NCI-H1105 (cell line): ENCODE results near the gene MTG1.
A peak's percentile ranks its signal among the peaks of the same experiment; 100 is the strongest.
"Not testable (repeated sequence)": the region's sequence is repeated elsewhere in the genome, so short reads cannot be mapped to it uniquely, and the experiment has no call there.

Source experiments
- DNase-seq: peaks from one replicate; lab custom pipeline; 2025; lab: John Stamatoyannopoulos, UW

Gene MTG1

DNA sequence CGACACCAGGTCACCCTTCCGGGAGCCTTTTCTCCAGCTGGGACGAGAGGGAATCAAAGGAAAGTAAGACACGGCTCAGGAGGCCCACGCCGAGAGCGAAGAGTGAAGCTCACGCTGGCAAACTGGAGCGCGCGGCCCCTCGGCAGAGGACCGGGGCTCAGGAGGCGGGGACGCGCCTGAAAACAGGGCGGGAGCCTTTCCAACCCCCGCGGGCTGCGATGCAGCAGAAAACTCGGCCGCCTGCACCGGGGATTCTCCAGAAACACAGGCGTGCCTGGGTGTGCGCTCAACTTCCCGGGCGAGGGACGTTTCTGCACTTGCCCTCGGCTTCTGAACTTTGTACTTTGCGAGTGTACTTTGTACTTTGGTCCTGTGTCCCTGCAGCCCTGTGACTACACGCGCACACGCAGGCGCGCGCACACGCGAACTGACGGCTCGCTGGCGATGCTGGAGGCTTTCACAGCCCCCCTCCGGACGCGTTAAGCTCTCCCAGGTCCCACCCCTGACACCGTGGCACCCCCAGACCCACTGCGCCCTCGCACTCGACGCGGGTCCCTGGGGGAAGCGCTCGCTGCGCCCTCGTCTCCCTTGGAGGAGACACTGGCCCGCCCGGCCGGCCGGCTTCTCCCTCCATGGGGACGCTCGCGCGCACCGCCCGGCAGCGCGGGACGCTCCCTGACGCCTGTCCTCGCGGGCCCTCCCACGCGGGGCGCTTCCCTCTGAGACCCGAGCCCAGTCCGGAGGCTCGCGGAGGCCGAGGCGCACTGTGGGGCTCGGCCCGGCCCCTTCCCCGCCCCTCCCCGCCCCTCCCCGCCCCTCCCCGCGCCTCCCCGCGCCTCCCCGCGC, 15.5 kb upstream of the MTG1 start:
- DNase-seq, result peak; percentile 21

DNA sequence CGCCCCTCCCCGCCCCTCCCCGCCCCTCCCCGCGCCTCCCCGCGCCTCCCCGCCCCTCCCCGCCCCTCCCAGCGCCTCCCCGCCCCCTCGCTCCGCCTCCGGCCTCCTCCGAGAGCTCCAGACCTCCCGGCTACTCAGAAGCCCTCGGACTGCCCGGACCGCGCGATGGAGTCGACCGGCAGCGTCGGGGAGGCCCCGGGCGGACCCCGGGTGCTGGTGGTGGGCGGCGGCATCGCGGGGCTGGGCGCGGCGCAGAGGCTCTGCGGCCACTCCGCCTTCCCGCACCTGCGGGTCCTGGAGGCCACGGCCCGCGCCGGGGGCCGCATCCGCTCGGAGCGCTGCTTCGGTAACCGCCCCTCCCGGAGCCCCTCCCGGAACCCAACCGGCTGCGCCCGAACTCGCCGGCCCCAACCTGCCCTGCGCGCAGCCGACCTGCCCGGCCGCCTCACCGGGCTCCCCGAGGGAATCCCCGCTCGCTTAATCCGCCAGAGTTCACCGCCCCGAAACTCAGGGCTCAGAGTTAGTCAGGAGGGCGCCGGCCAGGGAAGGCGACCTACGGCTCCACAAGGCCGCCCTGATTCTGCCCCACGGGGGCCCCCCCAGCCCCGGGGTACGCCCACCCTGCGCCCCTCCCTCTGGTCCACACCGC, 14.7 kb upstream of the MTG1 start, which contains the start of gene PAOX:
TSS of gene PAOX (plus strand) at position 111 of the 649 bp plus-strand sequence. CDS start at position 166, 55 bp downstream.
- no peak for DNase-seq

- no peak for DNase-seq
Observed at GRCh38 chr10:133379801-133380666, 13.9 kb upstream of the MTG1 start.

- no peak for DNase-seq
Observed at GRCh38 chr10:133381036-133381435, 12.9 kb upstream of the MTG1 start.

DNA sequence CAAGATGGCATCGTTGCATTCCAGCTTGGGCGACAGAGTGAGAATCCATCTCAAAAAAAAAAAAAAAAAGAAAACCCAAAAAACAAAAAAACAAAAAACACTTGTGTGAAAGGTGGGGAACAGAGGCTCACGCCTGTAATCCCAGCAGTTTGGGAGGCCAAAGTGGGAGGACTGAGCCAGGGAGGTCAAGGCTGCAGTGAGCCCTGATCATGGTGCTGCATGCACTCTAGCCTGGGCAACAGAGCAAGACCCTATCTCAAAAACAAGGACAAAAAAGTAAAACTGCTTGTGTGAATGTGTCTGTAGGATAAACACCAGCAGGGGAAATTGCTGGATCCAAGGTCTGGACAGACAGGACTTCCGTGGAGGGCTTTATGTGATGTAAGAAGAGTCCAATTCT, 10.4 kb upstream of the MTG1 start:
- DNase-seq, result no peak

DNA sequence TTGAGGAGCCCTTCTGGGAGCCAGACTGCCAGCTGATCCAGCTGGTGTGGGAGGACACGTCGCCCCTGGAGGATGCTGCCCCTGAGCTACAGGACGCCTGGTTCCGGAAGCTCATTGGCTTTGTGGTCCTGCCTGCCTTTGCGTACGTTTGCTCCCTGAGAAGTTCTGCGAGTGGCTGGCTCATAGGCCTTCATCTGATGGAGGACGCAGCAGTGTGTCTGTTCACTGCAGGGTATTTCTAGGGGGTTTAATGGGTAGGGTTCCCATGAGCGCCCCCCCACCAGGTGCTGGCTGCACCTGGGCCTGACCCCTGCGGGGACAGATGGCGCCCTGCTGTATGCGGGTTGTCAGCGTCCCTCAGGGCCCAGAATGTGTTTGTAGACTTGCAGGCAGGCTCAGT, 9.9 kb upstream of the MTG1 start:
- no peak for DNase-seq

- DNase-seq, result no peak
Observed at GRCh38 chr10:133385214-133385613, 8.7 kb upstream of the MTG1 start.

DNA sequence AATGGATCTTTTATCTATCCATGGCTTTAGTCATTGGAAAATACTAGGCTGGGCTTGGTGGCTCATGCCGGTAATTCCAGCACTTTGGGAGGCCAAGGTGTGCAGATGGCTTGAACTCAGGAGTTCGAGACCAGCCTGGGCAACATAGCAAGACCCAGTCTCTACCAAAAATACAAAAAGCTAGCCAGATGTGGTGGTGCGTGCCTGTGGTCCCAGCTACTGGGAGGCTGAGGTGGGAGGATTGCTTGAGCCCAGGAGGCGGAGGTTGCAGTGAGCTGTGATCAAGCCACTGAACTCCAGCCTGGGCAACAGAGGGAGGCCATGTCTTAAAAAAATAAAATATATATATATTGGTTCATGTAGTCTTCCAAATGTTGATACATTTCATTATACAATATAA, 7.0 kb upstream of the MTG1 start:
- DNase-seq, result not testable (repeated sequence)

- no peak for DNase-seq
Observed at GRCh38 chr10:133388236-133388972, 5.6 kb upstream of the MTG1 start.

DNA sequence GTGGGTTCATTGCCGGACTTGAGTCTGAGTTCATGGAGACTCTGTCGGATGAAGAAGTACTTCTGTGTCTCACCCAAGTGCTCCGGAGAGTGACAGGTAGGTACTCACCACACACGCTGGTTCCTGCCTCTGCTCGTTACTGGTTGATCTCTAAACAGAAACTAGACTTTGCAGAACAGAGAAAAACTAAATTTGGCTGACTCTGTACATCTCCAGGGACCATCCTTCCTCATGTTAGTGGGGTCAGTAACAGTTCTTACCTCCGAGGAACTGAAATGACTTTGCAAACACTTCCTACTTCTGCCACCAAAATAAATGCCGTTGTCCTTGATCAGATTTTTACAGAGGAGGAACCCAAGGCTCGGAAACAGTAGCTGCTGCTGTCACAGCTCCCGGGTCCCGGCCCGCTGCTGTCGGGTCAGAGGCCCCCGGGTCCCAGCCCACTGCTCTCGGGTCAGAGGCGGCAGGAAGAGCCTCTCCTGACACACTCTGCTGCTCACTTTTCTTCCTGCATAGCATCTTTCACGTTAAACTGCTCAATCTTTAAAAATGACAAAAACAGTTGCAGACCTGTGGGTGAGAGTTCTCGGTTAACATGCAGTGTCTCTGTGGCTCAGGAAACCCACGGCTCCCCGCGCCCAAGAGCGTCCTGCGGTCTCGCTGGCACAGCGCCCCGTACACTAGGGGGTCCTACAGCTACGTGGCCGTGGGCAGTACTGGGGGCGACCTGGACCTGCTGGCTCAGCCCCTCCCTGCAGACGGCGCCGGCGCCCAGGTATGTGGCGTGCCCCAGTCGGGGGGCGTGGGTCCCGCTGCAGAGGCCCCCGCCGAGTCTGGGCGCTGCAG, 4.8 kb upstream of the MTG1 start:
- DNase-seq, result no peak

DNA sequence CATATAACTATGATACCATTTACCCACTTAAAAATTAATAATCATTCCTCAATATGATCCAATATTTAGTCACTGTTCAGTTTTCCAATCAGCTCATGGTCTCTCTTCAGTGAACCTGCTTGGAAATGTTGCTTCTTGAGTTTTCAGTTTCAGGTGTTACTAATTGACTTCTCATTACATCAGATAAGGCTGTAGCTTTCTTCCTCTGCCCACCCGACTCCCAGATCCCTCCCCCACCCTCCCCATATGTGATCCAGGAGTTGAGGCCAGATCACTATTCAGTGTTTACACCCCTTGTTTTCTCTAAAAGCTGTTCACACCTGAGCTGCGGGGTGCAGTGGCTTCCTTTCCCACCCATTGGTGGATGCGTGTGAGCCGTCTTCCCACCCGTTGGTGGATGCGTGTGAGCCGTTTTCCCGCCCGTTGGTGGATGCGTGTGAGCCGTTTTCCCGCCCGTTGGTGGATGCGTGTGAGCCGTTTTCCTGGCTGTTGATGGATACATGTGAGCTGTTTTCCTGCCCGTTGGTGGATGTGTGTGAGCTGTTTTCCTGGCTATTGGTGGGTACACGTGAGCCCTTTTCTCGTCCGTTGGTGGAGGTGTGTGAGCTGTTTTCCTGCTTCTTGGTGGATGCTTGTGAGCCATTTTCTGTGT, 3.2 kb upstream of the MTG1 start:
- DNase-seq, result no peak

DNA sequence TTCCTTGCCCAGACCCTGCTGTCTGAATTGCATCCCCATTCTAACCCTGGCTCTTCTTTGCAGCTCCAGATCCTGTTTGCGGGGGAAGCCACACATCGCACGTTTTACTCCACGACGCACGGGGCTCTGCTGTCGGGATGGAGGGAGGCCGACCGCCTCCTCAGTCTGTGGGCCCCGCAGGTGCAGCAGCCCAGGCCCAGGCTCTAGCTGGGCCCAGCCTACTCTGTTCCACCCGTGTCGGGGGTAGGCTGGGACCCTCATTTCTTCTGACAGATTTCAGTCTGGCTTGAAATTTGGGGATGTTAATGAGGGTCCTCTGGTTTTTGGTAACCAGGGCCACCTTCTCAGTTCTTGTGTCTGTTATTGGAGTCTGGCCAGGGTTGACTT, 2.7 kb upstream of the MTG1 start:
- no peak for DNase-seq

- DNase-seq, result no peak
Observed at GRCh38 chr10:133391761-133392518, 2.0 kb upstream of the MTG1 start.

DNA sequence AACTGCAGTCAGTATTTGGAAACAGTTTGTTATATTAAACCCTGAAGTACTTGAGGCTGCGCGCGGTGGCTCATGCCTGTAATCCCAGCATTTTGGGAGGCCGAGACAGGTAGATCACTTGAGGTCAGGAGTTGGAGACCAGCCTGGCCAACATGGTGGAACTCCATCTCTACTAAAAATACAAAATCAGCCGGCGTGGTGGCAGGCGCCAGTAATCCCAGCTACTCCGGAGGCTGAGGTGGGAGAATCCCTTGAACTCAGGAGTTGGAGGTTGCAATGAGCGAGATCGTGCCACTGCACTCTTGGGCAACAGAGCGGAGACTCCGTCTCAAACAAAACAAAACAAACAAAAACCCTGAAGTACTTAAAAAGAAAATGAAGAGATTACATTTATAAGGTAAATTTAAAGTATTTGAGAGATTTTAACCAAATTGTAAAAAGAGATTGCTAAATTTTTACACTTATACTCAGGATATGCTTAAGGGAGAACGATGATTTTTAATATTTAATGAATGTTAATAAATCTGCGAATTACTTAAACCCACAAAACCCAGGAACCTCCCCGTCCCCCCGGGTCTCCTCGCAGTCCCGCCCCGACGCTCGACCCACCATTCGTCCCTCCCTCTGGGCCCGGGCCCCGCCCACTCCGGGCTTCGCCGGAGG, 425 bp upstream of the MTG1 start:
- no peak for DNase-seq

- no peak for DNase-seq
Observed at GRCh38 chr10:133394801-133395221, 854 bp downstream of the MTG1 start.

DNA sequence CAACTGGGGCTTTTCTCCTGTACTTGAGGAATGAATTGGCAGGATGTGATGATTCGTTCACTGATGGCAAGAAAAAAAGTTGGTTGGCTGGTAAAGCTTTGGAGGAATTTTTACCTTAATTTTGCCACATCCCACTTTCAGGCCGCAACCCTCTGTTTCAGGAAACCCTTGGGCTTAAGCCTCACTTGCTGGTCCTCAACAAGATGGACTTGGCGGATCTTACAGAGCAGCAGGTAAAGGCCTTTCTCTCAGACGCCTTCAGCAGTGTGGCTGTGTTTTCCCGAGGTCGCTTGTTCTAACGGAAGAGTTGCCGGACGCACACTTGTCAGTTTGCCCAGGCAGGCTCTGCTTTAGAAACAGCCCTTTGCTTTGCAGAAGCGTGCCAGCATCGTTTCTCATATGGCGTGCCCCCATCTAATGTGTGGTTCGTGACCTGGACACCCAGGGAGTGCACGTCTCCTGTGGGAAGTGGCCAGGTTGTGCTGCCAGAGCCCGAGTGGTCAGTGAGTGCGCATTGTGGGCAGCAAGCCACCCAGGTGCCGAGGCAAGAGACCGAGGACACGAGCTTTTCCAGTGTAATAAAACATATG, 2.2 kb downstream of the MTG1 start:
- DNase-seq, result no peak

DNA sequence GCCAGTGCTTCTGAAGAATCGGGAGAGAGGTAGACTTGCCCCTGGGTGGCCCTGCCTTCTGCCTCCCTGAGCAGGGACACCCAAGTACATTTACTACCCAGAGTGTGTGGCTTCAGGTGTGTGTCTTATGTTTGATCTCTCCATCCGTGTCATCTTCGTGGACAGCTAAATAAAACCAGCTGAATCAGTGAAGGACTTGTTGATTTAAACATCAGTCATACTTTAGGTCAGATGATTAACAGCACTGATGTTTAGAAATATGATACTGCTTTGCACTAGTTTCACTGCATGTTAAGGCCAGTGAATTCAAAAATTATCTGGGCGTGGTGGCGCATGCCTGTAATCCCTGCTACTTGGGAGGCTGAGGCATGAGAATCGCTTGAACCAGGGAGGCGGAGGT, 4.0 kb downstream of the MTG1 start:
- DNase-seq, result no peak

- no peak for DNase-seq
Observed at GRCh38 chr10:133399123-133399601, 5.2 kb downstream of the MTG1 start.
